Left forelimb (tissue), 1 donor: ENCODE measurements around the gene KRT2.
"Not testable (repeated sequence)": the region's sequence is repeated elsewhere in the genome, so short reads cannot be mapped to it uniquely, and the experiment has no call there.

Experiments used
- DNase-seq: peaks from one replicate; pipeline ENCODE4 v3.0.0-alpha.2; 2018; ENCODE audit warnings: low spot score

Gene KRT2

DNA sequence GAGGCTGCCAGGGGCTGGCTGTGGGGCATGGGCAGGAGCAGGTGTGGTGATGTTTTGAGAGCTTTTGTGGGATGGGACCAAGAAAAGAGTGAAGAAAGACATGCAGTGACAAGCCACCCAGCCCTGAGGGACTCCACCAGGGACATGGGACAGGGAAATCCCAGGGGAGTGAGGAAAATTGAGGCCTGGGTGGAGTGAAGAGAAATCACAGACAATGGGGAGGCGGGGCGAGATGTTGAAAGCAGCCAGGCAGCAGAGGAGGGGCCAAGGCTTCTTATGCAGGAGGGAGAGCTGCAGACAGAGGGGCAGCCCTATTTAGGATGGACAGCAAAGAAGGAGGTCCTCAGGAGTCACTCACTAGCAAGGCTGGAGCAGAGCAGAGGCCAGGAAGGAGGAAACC lies 32.4 kb upstream of the KRT2 start:
- DNase-seq: no peak

DNA sequence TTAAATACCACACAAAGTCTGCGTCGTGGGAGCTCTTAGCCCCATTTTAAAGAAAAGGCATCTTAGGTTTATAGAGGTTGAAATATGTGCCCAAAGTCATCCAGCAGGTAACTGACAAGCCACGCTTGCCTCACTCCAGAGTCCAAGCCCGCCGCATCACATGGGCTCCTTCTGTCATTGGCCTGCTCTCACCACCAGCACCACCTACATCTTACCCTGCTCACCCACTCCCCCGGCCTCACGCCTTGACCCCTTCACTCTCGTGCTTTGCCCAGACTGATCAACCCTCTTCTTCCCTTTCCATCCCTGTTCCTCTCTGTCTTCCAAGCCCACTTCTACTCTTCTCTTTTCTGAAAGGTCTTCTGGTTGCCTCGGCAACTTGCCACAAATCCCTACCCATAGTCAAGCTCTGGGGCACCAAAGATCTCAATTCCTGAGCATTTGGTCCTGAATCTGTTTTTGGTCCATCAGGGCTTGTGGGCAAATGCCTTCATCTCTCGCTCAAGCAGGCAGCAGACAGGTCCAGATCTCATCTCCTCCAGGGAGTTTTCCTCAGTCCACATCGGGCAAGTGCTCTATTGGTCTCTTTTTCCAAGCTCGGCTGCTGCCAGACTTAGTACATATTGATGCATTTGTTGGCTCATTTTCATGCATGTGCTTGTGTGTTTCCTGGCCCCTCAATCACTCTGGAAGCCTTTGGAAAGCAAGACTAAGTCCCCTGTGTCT lies 31.7 kb upstream of the KRT2 start:
- no peak for DNase-seq

DNA sequence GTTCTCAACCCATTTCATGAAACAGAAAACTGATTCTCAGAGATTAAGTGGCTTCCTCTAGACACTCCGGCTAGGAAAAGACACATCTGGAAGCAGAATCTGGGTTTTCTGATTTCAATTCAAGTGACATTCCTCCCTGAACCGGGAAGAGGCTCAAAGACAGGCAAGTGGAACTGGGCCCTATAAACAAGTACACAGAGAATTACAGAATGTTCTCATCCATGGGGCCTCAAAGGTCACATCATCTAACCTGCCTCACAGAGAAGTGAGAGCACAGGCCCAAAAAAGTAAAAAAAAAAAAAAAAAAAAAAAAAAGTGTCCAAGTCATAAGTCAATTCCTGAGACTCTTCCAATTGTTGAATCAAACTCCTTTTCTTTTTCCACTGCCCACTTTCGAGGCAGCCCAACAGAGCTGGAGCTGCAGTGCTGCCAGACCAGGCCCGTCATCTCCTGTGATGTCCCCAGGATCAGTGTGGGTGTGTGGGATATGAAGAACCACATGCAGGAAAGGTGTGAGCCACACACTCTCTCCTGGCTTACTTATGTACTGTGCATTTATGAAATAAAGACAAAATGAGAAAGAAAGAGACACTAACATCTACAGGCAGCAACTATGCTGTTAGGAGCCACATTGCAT lies 31.0 kb upstream of the KRT2 start:
- no peak for DNase-seq

DNA sequence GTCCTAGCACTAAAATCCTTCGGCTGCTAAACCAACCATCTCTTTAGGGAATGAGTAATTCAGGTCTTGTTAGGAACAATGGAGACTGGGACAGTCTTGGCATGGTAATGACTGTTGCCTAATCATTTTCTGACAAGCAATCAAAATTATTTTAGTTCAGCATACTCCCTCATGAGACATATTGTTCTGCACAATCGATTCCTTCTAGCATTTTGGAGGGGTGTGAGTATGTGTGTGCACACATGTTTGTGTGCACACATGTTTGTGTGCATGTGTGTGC lies 30.3 kb upstream of the KRT2 start:
- no peak for DNase-seq

DNA sequence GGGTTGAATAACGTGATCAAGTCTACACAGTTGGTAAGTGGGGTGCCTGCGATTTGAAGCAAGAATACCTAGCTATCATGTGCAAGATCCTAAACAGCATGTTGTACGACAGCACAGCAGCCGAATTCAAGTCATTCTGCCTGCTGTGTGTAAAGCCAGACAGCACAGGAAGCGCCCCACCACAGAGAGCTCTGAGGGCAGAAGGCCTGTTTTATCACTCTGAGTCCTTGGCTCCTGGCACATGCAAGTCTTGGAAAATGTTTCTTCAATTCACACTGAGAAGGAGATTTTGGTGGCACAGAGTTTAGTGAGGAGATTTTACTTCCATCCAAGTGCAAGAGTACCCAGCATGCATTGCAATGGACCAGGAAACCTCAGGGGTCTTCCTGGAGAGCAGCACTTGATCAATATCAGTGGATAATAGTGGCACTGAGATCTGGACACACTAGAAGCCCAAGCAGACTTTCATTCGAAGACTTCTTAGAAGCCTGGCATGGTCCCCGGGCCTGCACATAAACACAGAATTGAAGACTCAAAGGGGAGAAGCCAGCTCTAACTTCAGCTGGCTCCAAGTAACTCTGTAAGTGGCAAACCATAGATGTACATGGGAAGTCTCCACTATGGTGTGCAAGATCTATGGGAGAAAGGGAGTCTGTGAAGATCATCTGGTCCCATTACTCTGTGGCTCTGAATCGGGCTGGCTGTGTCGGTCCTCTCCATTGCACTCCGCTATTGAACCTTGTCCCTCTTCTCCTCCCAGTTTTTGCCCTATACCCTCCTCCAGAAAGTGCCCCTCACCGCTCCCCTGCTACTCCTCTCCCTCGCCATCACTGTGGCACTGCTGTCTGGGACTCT lies 29.7 kb upstream of the KRT2 start:
- no peak for DNase-seq

DNA sequence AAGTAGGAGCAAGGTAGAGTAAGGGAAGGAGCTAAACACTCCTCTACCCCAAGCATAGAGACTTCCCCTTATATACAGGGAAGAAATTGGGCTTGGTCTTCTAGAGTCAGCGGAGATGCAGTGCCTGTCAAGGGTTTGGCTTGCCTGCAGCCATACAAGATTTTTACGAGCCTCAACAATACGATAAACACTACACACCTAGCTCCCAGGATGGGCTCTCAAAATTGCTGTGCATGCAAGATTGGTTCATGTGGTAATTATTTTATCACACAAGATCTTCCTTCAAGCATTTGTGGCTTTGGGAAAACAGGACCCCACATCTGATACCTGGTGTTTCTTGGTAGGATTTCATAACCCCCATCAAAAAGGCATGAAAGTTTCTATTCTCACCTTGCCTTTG lies 28.4 kb upstream of the KRT2 start, which contains the start of gene KRT1:
Gene KRT1, minus strand, starts transcription at position 45 of the 400 bp plus-strand sequence. CDS start 59 bp downstream, outside the sequence.
- DNase-seq: no peak

DNA sequence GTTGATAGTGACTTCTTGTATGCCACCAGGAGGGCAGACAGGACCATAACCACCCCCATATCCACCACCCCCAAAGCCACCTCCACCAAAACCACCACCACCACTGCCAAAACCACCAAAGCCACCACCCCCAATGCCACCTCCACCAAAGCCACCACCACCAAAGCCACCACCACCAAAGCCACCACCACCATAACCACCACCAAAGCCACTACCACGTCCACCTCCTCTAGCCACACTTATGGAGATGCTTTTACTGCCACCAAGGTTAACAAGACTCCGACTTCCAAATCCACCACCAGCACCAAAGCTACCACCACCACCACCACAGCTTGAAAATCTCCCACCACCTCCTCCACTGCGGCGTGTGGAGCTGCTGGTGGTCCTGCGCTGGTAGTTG lies 27.9 kb upstream of the KRT2 start:
- no peak for DNase-seq

DNA sequence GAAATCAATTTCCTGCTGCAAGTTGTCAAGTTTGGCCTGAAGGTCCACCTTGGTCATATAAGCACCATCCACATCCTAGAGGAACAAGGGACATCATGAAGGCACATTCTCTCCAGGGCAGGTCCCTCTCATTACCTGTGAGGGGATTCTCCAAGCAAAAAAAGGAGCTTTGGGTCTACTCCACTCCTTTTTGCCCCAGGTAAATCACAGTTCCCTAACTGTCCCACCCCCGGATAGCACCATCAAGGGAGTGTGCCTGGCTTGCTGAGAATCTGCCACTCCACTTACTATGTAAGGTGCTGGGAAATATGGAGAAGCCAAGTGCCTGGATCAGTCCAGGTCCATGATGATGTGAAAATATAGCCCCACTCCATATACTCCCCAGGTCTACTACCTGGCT lies 25.7 kb upstream of the KRT2 start:
- DNase-seq: no peak

DNA sequence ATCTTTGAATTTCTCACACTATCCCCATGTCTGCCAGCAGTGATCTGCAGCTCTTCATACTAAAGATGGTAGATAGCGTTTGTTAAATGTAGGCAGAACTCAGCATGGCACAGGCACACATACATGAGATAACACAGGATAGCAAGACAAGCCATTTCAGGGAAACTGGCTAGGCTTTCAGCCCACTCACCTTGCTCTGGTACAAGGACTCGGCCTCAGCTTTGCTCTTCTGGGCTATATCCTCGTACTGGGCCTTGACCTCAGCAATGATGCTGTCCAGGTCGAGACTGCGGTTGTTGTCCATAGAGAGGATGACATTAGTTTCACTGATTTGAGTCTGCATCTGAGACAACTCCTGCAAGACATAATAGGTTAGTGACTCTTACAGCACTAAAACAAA lies 25.1 kb upstream of the KRT2 start:
- no peak for DNase-seq

DNA sequence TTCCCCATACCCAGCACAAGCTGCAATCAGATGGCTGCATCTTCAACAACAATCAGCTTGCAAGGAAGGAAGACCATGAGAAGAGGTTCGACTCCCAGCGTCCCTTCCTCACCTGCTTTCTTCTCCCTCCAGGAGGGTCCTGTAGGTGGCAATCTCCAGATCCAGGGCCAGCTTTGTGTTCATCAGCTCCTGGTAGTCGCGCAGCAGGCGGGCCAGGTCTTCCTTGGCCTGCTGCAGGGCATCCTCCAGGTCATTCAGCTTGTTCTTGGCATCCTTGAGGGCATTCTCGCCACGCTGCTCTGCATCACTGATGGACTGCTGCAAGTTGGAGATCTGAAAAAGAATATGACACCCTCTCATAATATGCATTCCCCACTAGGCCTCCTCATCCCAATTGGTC lies 24.2 kb upstream of the KRT2 start:
- DNase-seq: no peak

DNA sequence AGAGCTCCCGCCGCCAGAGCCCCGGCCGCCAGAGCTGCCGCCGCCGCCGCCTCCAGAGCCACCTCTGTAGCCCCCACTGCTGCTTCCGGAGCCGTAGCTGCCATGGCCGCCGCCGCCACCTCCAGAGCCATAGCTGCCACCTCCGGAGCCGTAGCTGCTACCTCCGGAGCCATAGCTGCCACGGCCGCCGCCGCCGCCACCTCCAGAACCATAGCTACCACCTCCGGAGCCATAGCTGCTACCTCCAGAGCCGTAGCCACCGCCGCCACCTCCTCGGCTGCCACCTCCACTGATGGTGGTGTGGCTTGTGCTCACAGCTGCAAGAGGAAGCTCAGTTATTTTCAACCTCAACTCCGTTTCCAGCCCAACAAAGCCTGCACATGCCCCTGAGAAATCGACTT lies 23.3 kb upstream of the KRT2 start:
- DNase-seq: no peak

DNA sequence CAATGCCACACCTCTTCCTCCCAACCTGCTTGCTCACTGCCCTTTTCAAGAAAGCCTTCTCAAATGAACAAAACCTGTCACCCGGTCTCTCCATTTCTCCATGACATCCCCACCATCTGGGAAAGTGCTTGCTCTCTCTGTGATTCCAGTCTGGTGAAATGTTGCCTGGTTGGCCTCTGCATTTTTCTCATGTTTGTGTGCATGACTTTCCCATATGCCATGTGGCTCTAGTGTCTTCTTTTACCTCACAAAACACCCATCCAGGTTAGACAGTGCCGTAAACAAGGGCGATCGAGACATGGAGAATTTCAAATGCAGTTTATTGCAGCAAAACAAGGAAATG lies 22.4 kb upstream of the KRT2 start:
- DNase-seq: no peak

DNA sequence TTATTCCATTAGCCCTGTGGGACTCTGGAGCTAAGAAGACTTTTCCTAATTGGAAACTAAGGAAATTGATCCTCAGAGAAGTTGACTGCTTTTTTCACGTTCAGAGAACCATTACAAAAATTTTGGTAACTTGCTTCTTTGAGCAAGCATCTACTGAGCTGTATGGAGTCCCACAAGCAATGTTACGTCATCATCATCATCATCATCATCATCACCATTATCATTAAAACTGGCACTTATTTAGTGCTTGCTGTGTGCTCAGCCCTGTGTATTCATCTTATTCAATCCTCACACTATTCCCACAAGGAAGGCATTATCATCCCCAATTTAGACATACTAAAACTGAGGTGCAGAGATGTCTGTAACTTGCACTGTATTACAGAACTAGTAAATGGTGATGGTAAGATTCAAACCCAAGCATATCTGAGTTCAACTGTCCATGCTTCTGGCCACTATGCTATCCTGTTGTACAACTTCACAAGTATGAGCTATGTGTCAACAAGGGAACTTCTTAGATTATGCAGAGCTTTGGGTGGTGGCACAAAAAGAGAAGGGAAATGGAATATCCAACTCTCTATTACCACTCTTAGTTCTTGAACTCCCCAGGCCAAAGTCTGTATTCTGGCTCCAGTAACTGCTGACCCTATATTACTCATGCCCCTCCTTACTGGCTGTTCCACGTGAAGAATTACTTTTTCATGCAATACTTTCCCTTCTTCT lies 21.9 kb upstream of the KRT2 start:
- no peak for DNase-seq

DNA sequence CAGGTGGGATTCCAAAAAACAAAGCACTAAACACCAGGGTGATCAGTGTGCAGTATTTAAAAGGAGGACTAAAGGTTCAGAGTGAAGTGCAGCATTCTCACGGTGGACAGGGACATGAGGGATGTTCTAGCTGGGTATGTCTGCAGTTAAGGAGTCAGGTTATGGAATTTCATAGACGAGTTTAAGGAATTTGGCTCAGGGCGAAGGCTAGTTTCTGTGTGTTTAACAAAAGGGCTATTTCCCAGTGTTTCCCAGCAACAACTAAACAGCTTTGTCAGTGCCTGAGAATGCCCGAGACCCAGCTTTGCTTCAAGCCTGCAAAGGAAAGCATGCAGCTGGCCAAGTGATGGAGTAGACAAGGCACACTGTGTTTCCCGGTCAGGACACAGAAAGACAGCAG lies 21.2 kb upstream of the KRT2 start:
- no peak for DNase-seq

DNA sequence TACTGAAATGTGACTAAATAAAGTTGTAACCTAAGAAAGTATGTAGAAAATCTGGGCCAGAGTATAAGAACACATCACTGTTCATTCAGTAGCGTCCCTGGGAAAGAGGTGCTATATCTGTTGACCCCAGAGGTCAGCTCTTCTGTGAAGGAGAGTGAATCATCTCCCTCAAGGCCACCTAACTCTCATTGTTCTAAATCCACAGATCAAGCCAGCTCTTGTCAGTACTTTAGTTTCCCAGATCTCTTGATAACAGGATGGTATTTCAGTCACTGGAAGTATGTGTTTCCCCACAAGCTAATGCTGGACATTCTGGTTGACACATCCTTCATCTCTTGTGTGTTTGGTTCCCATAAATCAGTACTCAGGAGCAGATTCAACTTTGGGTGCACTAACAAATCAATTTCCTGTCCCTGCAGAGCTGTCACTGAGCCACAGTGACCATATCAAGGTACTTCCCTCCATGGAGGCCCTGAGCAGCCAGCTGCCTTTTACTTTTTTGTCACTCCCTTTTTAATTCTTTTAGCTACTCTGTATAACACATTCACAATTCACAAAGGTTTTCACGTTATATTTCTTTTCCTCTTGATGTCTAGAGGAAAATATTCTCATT lies 20.4 kb upstream of the KRT2 start:
- DNase-seq: no peak

DNA sequence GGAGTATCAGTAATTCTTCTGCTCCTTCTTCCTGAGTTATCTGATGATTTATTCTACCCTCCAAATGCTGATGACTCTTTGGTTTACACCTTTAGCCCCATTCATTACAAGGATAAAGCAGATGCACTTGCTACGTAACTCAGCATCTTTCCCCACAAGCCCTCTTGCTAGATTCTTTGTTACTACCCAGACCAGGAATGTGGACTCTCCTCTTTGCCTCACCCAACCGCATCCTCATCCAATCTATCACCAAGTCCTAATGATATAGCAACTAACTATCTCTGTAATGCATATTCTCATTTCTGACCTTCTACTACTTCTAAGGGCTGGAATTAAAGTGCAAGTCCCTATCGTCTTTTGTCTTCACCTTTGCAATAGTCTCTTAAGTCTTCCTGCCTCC lies 18.9 kb upstream of the KRT2 start:
- no peak for DNase-seq

DNA sequence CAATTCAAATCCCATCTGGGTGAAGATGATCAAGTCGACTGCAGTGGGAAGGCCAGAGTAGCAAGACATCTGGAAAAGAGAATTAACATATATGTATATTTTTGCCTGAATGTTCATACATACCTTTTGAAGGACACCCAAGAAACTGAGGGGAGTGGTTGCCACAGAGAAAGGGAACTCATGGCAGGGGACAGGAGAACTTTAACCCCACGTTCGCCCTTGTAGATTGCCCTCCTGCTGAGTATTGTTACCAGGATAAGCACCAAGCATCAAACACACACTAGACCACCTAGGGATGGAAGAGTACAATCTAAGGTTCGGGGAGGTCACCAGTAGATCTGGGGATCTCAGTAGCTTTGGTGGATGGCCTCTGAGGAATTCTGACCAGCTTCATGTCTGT lies 18.5 kb upstream of the KRT2 start:
- no peak for DNase-seq

DNA sequence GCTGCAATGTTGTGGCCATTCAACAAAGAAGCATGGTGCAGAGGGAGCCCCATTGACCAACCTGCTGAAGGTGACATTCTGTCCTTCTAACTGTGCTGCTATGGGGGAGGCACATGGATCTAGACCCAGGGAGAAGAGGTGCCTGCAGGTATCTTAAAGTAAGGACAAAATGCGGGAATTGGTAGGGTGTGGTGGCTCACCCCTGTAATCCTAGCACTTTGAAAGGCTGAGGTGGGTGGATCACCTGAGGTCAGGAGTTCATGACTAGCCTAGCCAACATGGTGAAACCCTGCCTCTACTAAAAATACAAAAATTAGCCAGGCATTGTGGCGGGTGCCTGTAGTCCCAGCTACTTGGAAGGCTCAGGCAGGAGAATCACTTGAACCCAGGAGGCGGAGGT lies 17.9 kb upstream of the KRT2 start:
- not testable (repeated sequence) for DNase-seq

DNA sequence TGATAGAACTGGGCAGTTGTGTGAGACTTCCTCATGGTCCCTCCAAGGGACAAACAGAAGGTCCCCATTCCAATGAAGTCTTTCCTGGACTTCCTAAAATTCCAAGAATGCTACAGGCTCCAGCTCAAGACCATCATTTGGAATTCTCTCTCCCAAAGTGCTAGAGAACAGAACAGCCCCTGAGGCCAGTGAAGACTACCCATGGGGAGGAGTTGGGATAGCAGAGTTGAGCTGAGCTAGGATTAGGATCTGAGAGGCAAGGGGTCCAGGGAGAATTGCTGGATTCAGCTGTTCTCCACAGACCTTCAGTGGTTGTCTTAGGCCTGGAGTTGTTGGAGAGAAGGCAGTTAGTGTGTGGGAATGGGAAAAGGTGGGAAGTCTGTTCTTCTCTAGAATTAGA lies 17.4 kb upstream of the KRT2 start:
- DNase-seq: no peak

DNA sequence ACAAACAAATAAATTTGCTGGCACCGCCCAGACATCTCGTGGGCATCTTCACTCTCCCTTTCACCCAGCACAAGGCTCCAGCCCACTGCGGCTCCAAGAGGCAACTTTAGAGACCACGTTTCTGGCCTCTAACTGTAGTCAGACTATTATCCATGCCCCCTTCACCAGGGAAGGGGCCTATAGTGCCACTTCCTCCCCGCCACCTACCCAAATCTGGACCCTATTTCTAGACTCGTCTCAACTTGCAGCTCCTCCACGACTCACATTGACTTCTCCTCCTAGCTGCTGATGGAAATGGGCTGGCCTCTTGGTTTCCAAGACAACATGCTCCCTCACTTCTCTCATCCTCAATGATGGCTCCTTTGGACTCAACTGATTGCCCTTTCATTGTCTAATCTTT lies 15.9 kb upstream of the KRT2 start:
- DNase-seq: no peak

DNA sequence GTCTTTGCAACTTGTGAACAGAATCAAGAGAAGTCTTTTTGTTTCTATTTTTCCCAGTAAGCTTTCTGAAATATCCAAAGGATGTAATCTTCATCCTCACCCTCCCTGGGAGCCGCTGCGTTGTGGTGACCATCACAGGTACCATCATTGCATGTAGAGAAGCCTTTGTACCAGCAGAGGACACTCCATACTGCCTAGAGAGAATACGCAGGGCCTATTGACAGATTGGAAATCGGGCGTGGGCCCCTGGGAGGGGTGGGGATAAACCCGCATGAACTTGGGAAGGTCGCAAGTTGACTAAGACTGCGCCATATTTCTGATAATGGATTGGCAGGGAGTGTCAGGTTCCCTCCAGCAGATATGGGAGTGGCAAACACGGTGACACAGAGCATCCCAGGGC lies 15.5 kb upstream of the KRT2 start:
- DNase-seq: no peak

DNA sequence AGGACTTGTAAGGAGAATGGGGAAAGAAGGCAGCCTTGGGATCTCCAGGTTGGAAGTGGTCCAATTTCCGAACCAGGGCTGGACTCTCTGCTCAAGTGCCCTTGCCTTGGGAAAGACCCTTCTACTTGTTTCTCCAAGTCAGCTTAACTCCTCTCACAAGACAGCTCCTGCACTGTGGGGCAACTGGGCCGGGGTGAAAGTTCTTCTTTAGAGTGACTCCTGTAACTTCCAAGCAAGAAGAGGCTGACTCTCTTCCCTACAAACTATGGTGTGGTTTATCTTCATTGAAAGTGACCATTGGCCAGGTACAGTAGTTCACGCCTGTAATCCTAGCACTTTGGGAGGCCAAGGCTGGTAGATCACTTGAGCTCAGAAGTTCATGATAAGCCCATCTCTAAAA lies 14.5 kb upstream of the KRT2 start:
- DNase-seq: no peak
